HG03175 (cell line): ENCODE measurements around the gene SYTL1.

ENCODE experiments used
- ATAC-seq: cut with Tn5 transposase; IDR thresholded peaks from one replicate; pipeline ENCODE4 v1.9.1; 2021; ENCODE audit warnings: mild to moderate bottlenecking, moderate library complexity; ENCODE audit not compliant: unreplicated experiment

Gene SYTL1

DNA sequence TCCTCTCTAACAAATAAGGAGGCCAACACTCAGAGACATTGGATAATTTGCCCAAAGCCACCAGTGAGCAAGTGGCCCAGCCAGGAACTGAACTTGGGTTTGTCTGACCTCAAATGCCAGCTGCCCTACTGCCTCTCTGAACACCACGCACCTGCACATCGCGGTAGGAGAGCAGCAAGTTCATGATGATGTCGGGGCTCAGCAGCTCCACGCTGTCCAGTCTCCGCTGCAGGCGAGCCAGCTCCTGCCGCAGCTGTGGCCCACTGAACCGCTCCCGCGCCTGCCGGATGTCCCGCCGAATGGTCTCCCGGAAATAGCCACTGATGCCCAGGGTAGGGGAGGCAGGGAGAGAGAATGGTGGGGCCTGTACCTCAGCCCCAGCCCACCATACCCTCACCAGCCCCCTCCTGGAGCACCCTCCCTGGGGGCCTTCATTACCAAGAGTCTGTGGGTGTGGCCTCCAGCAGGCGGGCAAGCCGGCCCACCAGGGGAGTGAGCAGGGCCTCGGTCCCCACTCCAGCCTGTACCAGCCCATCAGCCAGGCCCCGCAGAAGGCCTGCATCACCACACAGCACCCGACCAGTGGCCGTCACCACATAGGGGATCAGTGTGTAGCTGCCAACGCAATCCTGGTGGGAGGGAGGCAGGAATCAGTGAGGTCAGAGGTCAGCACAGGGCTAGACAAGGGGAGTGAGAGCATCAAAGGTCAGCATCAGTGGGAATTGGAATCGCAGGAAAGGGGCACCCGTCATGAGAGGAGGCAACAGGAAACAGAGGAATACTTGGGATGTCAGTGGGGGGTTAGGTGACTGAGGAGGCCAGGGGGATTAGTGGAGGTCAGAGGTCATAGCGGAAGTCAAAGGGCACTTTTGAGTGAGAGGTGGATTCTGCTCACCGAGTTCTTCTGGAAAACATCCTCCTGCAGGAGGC is 22.2 kb downstream of the SYTL1 start:
- ATAC-seq: no peak

DNA sequence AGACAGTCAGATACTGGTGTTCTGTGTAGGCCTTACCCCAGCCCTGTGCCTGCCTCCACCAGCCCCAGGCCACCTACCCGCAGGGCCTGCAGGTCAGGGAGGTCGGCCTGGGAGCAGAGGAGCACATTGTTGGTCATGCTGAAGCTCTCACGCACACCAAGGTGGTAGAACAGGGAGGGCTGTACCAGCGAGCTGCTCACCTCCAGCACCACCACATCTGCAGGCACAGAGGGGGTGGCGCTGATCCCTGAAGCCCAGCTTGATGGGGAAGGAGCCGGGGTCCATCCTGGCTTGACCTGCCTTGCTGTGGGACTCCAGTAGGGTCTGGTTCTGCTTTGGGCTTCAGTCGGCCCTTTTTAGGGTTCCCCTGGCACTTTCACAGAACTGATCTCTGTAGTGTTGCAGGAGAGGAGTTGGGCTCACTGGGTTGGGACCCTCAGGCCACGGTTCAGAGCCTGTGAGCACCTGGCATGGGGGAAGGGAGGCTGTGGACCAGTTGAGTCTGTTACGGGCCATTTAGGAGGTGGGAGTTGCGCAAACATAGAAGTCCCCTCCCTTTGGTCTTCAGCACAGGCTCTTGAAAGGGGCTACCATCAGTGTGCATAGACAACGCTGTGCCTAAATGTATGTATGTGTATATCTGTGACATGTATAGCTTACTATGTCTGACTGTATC is 23.0 kb downstream of the SYTL1 start:
- no peak for ATAC-seq

DNA sequence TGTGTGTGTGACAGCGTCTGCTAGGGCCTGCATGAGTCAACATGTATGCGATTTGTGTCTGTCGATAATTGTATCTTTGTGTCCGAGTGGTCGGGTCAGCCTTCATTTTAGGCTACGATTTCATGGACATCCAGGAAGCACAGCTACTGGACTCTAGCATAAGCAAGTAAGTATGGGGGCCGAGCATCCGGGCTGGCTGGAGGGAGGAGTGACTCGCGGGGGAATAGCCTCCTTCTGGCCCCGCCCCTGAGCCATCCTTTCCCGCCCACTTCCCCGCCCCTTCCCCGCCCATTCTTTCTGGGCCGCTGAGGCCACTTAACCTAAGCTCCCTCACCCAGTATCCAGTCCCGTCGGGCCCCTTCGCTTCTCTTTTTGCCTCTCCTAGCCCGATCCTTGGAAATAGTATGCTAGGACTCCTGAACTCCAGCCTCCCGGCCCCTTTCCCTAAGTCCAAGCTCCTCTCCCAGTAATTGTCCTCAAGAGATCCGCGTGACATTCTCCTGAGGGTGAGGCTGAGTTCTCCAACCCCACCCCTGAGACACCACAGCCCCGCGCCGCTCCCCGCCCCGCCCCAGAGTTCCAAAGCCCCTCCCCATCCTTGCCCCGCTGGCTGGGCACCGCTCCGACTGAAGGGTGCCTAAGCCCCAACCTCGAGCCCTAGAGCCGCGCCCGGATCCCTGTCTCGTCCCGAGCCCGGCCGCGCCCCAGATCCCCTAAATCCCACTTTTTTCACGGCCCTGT is 23.7 kb downstream of the SYTL1 start:
- no peak for ATAC-seq

DNA sequence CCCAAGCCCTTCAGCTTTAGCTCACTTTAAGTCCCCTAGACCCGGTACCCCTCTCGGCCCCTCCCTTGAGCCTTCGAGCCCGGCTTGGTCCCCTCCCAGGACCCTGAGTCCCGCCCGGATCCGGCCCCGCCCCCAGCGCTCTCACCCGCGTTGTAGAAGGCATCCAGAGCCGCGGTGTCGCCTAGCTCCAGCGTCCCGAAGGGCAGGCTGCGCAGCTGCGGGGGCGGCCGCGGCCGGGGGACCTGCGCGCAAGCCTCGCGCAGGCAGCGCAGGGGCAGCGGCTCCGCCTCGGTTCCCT is 24.2 kb downstream of the SYTL1 start:
- ATAC-seq: no peak

DNA sequence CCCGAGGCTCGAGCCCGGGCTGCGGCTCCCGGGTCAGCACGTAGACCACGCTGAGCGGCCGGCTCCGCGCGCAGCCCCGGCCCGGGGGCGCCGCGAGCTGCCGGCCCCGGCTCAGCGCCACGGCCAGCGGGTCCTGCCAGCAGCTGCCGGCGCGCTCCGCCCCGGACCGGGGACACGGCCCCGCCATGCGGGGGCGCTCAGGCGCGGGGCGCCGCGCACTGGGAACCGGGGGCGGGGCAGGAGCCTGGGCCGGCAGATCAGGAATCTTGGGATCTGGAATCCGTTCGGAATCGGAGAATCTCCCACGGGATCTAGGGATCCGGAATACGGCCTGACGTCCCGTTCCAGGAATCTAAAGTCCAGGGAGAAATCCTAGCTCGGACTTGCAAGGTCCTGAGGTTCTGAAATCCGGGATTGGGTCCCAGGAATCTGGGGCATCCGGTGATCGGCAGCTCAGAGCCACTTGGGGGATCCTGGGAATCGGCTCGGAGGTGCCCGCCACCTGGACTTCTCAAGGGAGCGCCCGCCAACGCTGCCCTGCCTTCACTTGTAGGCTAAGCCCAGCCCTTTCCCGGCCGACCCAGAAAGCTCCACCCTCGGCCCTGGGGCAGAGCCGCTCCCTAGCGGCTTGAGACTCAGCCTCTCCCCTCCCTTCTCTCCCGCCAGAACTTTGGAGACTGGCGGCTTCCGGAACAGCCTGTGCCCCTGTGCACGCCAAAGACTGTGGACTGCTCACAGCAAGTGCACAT is 24.8 kb downstream of the SYTL1 start, which contains the start of gene MAP3K6:
TSS of gene MAP3K6 (minus strand) at position 551 of the 749 bp plus-strand sequence. CDS start at position 187, 364 bp downstream.
- no peak for ATAC-seq

DNA sequence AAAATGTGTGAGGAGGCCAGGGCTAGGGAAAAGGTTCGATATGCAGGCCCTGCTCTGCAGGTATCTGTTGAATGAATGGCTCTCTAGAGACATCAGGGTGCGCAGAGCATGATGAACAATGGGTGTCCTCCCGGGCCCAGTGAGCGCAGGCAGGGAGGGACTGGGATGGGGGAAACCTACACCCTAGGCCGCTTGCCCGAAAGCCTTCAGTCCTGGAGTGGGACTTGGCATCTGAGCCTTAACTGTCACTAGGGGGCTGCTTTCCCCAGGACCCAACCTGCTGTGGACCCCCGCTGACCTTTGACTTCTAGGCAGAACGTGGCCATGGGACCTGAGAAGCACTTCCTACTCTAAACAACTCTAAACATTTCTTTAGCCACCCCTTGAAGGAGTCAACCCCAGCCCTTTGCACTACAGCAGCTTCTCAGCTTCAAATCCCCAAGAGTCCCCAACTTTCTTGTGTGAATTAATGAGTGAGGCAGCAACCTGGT is 25.4 kb downstream of the SYTL1 start:
- ATAC-seq: no peak

DNA sequence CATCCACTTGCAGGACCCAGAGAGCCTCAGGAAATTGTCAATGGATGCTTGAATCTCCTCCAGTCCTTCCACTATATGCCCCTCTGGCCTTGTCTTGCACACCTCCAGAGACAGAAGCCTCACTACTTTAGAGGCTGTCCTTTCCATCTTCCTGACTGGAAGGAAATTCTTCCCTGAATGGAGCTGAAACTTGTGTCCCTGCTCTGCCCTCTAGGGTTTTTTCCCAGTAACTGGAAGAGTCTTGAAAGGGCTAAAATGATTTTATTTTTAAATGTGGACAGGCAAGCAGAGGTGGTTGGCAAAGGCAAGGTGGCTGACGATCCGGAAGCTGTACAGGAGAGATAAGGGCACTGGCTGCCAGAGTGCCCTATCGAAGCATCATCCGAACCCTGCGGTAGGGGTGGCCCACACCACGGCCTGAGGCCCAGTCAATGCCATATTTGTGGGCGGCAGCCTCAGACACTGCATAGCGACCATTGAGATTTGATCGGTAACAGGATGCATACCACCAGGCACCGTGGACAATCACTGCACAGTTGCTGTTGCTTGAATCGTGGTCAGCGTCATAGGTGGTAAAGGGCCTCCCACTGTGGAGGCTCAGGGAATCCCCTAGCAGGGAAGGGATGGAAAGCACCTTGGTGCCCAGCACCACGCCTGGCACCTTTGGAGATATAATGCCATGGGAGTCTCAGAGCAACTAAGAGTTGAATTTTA is 27.2 kb downstream of the SYTL1 start:
- no peak for ATAC-seq

DNA sequence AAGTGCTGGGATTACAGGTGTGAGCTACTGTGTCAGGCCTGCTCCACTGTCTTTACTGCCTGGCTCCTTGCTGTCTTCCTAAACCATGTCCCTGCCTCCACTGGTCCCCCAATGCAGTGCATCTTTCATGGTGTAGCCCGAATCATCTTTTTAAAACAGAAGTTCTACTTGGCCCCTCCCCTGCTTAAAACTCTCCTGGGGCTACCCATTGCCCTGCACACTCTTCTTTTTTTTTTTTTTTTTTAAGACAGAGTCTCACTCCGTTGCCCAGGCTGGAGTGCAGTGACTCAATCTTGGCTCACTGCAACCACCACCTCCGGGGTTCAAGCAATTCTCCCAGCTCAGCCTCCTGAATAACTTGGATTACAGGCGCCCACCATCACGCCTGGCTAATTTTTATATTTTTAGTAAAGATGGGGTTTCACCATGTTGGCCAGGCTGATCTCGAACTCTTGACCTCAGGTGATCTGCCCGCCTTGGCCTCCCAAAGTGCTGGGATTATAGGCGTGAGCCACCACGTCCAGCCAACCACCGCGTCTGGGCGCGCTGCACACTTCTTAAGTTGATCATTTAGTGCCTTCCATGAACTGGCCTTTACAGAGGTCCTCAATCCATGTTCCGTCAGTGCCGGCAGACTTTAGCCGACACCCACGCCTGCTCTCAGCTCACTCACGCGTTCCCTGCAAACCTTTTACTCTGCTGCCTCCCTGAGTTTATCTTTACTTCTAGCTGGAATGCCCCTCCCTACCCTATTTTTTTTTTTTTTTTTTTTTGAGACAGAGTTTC is 30.4 kb downstream of the SYTL1 start:
- no peak for ATAC-seq

DNA sequence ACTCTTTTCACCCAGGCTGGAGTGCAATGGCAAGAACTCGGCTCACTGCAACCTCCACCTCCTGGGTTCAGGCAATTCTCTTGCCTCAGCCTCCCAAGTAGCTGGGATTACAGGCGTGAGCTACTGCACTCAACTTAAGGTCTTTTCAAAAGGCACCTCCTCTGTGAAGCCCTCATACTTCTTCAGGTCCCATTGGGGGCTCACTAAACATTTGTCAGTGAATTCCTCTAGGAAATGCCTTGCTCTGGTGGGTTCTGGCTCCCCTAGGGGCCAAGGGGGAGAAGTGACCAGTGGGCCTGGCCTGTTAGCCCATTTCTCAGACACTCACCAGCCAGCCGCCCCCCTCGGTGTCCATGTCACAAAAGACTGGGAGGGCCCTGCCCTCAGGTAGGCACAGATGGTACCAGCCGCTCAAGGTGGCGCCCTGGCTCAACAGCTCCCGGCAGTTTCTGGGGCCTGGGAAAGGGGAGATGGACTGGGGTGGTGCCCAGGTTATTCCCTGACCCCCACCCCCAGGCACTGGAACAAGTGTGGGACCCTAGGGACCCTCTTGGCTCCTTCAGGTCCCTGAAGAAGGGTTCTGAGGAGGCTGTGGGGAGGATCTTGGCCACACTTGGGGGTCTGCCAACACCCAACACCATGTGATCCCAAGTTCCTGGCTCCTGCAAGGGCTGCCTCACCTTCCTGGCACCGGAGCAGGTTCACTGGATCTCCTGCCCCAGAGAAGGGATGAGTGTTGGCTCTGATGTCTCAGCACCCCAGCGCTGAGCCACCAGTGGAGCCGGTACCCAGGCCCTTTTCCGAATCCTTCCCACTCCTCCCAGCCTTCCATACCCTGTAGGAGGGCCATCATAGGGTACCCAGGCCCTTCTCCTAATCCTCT is 31.2 kb downstream of the SYTL1 start:
- ATAC-seq: no peak

DNA sequence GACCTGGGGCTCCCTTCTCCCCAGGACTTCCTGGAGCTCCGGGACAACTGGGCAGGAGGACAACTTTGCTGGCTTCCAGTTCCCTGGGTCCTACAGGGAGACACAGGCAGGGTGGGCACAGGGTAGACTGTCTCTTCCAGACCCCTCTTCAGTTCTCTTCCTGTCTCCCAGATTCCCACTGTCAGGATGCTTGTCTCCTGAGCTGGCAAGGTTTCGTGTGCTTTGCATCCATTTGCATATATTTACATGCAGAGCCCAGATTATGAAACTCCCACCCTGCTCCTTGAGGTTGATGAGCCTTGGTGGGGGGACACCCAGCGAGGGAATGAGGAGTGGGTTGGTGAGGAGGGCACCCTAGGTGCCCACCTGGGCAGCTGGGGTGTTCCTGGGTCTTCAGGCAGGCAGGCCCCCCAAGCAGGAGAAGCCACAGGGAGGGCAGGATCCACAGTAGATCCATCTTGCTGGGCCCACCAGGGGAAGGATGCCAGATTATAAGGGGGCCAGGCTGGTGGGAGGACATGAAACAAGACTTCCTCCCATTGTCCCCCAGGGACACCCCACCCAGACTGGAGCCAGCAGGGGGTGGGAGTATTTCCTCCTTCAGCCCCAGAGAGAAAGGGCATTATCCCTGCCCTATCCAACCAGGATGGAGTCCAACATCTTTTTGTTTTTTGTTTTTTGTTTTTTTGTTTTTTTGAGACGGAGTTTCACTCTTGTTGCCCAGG is 32.7 kb downstream of the SYTL1 start, which contains the start of gene FCN3:
TSS of gene FCN3 (minus strand) at position 463 of the 725 bp plus-strand sequence. CDS start at position 457, 6 bp downstream.
- no peak for ATAC-seq

DNA sequence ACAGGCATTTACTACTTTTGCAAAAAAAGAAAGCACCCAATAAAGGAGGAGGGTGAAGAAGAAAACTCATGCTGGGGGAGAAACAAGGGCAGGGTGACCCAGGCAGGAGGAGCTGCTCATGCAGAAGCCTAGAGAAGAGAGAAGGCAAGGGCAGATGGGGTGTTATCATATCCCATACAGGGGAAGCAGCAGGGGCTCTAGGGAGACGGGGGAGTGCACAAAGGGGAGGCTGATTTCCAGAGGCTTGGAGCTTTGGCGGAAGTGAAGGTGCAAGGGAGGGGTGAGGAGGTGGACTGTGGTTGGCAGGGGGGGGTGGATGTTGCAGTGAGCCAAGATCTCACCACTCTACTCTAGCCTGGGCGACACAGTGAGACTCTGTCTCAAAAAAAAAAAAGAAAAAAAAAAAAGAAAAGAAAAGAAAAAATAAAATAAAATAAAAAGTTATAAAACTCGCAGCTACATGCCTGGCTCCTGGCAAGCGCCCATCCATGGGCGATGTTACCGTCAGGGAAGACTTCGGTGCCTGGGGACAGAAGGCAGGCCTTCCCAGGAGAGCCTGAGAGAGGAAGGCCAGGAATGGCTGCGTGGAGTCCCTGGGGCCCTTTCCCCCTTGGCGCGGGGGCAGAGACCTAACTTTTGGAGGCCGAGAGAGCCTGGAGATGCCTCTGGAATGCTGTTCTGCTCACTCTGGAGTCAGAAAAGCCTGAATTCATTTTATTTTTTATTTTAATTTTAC is 36.1 kb downstream of the SYTL1 start:
- no peak for ATAC-seq

DNA sequence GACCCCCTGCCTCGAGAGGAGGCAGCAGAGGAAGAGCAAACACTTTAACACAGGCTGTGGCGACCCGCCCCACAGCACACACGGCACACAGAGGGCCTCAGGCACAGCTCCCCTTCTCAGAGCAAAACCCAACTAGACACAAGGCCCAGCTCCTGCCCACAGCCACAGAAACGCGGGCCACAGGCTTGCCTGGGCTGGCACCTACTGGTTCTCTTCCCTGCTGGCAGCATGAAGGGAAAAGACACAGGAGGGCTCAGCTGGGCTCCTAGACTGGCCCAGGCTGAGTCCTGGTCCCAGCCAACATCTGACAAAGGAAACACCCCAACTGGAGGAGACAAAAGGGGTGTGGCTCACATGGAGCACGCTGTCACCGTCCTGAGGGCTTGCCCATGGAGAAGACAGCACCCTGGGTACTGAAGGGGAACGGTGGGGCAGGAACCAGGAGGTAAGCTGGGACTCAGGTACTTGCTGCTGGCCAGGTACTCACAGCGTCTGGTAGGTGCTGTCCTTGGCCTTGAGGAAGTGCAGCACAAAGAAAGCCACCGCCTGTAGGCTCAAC is 37.8 kb downstream of the SYTL1 start:
- no peak for ATAC-seq

DNA sequence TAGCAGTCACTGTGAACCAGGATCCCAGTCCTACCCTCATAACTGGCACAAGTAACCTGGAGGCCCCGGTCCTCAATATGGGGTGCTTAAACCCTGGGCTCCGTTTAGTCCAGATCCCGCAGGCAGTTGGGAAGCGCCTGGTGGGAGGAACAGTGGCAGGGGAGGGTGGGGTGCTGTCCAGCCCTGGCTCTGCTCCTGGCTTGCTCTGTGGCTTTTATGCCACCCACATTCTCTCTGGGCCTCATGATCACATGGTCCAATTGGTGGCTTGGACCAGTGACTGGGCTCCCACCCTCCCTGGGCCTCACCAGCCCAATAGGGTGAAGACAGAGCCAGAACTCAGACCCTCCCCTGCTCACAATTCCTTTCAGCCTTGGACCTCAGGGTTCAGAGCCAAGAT is 38.4 kb downstream of the SYTL1 start:
- ATAC-seq: no peak

DNA sequence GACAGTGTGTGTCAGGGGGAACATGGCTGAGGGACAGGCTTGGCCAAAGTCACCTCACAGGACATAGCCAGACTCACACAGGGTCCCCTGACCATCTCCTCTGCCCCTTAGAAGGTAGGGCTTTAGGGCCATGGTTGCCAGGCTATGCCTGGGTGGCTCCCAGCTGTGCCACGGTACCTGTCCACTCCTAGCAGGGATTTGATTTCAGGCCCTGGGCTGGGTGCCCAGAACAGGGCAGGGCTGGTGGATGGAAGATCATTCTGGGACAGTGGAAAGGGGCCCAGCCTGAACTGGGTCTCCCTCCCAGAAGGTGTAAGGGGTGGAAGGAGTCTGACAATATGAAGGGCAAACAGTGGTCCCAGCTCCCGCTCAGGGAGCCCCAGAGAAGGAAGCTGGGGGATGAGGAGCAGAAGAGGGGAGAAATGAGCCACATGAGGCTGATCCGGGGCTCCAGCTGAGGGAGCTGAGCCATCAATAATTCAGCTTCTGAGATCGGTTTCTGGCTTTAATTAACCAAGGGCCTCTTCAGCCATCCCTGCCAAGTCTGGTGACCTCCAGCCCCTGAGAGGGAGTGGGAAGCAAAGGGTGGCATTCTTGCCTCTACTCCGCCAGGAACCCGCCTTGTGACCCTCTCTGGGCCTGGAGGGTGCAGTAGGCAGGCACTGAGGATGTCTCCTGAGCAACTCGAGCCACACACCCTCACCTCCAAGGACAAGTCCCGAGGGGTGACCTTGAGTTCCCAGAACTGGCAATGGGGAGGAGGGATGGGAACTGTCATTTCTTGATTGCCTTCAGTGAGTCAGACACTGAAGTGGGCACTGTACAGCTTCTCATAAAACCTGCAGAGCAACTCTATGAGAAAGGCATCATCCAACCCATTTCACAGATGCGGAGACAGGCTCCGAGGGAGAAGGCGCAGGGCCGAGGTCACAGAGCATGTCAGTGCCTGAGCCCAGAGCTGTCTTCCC is 39.2 kb downstream of the SYTL1 start:
- no peak for ATAC-seq

DNA sequence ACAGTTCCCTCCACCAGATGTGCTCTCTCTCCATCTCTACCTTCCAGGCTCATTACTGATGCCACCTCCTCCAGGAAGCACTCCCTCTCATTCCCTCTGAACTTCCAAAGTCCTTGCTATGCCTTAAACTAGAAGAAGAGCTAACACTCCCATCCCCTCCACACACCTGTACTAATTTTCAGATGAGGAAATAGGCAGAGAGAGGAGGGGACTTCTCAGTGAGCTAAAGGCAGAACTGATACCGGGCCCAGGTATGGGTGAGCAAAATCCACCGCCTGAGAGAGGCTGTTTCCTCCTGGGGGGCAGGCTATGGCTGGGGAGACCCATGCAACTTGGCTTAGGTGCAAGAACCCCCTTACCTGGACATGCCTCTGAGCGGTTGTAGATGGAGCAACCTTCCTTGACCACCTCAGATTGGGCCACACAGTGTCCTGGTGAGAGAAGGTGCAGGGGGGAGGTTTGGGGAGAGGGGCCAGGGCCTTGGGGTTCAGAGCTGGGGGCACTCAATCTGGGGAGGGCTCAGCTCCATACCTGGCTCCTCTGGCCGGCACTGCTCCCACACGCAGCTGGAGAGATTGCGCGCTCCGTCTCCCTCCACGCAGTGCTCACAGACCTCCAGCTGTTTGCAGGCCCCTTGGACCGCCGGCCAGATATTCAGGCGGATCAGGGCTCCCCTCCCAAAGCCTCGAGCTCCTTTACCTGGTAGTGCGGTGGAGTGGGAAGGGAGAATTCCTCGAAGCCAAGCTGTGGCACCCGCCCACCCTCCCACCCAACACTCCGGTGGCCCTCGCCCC is 40.3 kb downstream of the SYTL1 start:
- ATAC-seq: no peak
